D721Med (cell line): ENCODE results near the gene PTPN6.

Experiments used
- DNase-seq: peaks from one replicate; pipeline ENCODE4 v3.0.0; 2011; ENCODE audit warnings: low spot score; ENCODE audit not compliant: insufficient read length
- FAIRE-seq: peaks from 2 replicates; lab custom pipeline; 2011; peaks lifted over from hg19 to GRCh38; lab: Jason Lieb, UNC
- TF ChIP-seq, protein P1 (sequence below): IDR thresholded peaks from 2 replicates; pipeline ENCODE4 v1.5.1; 2012; ENCODE audit warnings: mild to moderate bottlenecking, control low read depth; ENCODE audit not compliant: insufficient read depth; ENCODE audit errors: missing control alignments

Gene PTPN6

DNA sequence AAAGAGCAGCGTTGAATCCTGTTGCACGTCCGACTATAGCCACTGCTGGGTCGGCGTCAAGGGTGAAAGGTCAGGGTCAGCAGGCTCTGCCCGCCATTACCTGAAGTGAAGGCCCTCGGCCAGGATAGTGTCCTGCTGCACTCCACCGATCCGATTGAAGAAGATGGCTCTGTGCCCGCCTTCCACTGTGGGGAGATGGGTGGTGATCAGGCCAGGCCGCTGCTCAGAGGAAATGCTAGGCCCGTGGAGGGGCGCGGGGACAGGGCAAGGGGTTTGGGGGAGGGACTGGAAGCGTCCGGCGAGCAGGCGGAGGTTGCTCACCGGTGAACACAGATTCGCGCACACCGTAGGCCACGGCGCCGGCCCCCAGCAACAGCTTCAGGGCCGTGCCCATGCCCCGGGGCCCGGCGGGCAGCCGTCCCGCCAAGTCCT lies 19.0 kb downstream of the PTPN6 start:
- FAIRE-seq = no peak

DNA sequence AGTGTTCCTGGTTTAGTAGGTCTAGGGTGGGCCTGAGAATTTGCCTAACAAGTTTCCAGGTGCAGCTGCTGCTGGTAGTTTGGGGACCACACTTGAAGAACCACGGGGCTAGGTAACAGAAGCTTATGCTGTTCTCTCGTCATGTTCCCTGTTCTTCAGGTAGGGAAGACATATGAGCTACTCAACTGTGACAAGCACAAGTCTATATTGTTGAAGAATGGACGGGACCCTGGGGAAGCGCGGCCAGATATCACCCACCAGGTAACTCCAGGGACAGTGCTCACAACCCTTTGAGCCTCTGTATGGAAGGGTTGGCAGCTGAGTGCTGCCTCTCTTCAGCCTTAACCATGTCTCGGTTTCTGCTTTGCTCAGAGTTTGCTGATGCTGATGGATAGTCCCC lies 23.0 kb downstream of the PTPN6 start:
- TF ChIP-seq, protein P1, sequence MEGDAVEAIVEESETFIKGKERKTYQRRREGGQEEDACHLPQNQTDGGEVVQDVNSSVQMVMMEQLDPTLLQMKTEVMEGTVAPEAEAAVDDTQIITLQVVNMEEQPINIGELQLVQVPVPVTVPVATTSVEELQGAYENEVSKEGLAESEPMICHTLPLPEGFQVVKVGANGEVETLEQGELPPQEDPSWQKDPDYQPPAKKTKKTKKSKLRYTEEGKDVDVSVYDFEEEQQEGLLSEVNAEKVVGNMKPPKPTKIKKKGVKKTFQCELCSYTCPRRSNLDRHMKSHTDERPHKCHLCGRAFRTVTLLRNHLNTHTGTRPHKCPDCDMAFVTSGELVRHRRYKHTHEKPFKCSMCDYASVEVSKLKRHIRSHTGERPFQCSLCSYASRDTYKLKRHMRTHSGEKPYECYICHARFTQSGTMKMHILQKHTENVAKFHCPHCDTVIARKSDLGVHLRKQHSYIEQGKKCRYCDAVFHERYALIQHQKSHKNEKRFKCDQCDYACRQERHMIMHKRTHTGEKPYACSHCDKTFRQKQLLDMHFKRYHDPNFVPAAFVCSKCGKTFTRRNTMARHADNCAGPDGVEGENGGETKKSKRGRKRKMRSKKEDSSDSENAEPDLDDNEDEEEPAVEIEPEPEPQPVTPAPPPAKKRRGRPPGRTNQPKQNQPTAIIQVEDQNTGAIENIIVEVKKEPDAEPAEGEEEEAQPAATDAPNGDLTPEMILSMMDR = no peak
- FAIRE-seq (no peak), DNase-seq (no peak)

More for the DNA sequence above, 19.0 kb downstream of the PTPN6 start:
- TF ChIP-seq, protein P1 = no peak
- DNase-seq = no peak

DNA sequence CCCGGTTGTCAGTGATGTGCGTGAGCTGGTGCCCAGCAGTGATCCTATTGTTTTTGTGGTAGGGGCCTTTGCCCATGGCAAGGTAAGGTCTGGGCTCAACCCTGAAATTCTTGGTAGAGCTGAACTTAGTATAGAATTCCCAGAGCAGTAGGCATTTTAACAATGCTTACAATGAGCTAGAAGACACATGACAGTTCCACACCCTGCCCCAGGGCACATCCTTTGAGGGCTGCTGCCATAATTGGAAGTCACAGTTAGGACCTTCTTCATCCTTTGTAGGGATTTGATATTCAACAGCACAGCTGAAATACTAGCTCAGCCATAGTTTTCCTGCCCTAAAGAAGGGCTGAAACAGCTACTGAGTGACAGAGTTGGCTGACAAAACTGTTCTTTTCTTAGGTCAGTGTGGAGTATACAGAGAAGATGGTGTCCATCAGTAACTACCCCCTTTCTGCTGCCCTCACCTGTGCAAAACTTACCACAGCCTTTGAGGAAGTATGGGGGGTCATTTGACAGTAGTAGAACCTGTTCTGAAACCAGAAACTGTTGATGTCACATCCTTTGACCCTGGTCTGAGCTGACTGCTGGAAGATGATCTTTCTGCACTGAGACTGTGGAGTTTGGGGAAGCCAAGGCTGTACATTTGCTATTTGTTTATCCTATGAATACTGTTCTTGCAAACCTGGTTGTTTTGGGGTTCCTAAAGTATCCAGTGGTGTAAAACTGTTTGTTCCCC lies 24.3 kb downstream of the PTPN6 start:
- TF ChIP-seq, protein P1 = no peak
- FAIRE-seq (no peak), DNase-seq (no peak)

DNA sequence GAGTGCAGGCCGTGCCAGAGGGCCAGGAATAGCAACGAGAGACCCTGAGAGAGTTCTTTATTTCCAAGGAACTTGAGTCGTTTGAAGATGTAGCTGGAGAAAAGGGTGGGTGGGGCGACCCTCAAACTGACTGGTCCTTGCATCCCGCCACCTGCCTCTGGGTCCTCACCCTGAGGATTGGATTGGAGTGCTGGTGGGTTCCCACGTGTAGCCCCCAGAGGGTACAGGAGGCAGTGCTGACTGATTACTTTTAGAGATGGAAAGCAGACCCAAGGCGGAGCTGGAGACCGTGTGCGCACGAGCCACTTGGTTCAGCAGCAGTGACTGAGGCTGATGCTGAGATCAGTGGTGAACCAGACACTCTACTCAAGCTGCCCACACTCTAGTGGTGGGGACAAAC lies 26.5 kb downstream of the PTPN6 start:
- TF ChIP-seq, protein P1 = no peak
- FAIRE-seq (no peak), DNase-seq (no peak)

DNA sequence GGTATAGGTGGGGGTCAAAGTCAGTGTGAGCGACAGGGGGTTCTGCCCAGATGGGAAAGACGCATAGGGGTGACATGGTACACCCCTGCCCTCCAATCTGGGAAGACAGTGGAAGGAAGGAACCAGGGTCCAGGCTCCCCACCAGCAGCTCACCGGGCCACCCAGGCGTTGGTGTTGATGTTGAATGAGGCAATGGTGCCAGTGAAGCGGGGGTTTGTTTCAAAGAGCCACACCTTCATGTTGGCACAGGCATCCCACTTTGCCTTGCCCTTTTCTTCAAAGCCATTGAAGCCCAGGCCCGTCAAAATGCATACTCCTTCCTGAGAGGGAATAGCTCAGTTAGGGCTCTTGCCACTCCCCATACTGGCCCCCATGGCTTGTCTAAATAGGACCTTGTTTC lies 27.0 kb downstream of the PTPN6 start:
- TF ChIP-seq, protein P1 = no peak
- FAIRE-seq (no peak), DNase-seq (no peak)

DNA sequence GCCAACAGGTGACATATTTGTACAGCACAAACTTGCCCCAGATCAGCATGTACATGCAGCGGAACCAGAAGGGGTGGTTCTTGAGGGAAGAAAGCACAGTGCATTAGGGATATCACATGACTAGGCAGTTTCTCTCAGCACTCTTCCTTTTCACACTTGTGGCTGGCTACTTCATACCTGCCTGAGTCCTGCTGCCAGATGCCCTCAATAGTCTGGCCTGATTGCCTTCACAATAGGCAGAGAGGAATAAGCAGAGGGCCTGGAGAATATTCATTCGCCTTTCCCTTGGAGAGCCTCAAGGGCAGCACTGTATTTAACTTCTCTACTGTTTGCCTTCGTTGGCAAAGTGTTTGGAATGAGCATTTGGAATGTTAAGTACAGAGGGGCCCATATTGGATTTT lies 27.5 kb downstream of the PTPN6 start:
- no peak for FAIRE-seq
- TF ChIP-seq, protein P1 = no peak
- DNase-seq = no peak

DNA sequence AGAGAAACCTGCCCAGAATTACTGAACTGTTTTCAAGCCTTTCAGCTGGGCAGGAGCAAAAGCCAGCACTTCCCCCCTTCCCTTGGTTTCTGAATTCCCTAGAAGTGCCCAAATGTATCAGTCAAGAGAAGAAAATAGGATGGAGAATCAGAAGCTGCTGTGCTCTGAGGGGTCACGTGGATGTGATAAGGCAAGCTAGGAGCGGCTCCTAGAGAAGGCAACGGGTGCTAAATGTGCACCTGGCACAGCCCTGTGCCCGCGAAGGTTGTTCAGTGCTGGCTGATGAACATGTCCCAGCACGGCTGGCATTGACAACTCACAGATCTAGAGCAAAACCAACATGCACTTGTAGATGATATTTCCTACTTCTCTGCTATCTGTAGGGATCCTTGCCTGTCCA lies 27.9 kb downstream of the PTPN6 start:
- no peak for DNase-seq
- no peak for FAIRE-seq
- TF ChIP-seq, protein P1 = no peak
